WTC11 (cell line): ENCODE measurements around the gene REEP3. TPM values are rescaled to one million over a fixed set of nuclear protein-coding genes. Genes with fewer than 3 reads are reported as not detected.

Experiments
- ATAC-seq: fragments of 200-7000 bp; cut with Tn5 transposase; 2 replicates; pipeline ENCODE4 v1.10.0; 2021; ENCODE audit warnings: mild to moderate bottlenecking, moderate library complexity
- CTCF ChIA-PET: fragments of 300-600 bp; sonication (Branson Sonifier 250); formaldehyde crosslinking; loops from one replicate; lab custom pipeline; 2021; ENCODE audit warnings: antibody characterized with exemption; lab: Charles Lee
- POLR2A ChIA-PET: fragments of 350-600 bp; sonication (Branson Sonifier 250); formaldehyde crosslinking; loops from one replicate; lab custom pipeline; 2021; ENCODE audit warnings: antibody characterized with exemption; lab: Charles Lee
- DNase-seq: peaks from one replicate; pipeline ENCODE4 v3.0.0; 2021; ENCODE audit warnings: low spot score
- H3K27ac Mint-ChIP-seq: 2 replicates; pipeline ENCODE4 v1.8.0; 2021; ENCODE audit warnings: mixed read lengths
- H3K27me3 Mint-ChIP-seq: 2 replicates; pipeline ENCODE4 v1.8.0; 2021; ENCODE audit warnings: low read depth, mild to moderate bottlenecking, moderate library complexity, mixed read lengths
- H3K36me3 Mint-ChIP-seq: 2 replicates; pipeline ENCODE4 v1.8.0; 2021; ENCODE audit warnings: mixed read lengths
- H3K4me1 Mint-ChIP-seq: 2 replicates; pipeline ENCODE4 v1.8.0; 2022; ENCODE audit warnings: mixed read lengths
- H3K4me3 Mint-ChIP-seq: 2 replicates; pipeline ENCODE4 v1.8.0; 2021; ENCODE audit warnings: mild to moderate bottlenecking, moderate library complexity, mixed read lengths
- H3K9me3 Mint-ChIP-seq: 2 replicates; pipeline ENCODE4 v1.8.0; 2021; ENCODE audit warnings: mixed read lengths
- CBFB ChIP-seq: sonication (generic); formaldehyde crosslinking; IDR thresholded peaks from 2 replicates; pipeline ENCODE4 v1.8.1; 2022; ENCODE audit warnings: mild to moderate bottlenecking, low read depth, missing genetic modification reagents
- CREB1 ChIP-seq: sonication (generic); formaldehyde crosslinking; IDR thresholded peaks from 2 replicates; pipeline ENCODE4 v1.8.0; 2023; ENCODE audit warnings: mild to moderate bottlenecking, missing genetic modification reagents
- EMX1 ChIP-seq: fragments of 250-450 bp; sonication (Bioruptor Pico); IDR thresholded peaks from 2 replicates; pipeline ENCODE4 v1.8.0; 2021; ENCODE audit warnings: mild to moderate bottlenecking
- GABPB1 ChIP-seq: sonication (generic); formaldehyde crosslinking; IDR thresholded peaks from 2 replicates; pipeline ENCODE4 v1.8.1; 2023; ENCODE audit warnings: mild to moderate bottlenecking, missing genetic modification reagents
- GRHL2 ChIP-seq: fragments of 250-450 bp; sonication (Bioruptor Pico); IDR thresholded peaks from 2 replicates; pipeline ENCODE4 v1.8.0; 2022; ENCODE audit warnings: mild to moderate bottlenecking, moderate library complexity; ENCODE audit not compliant: insufficient replicate concordance, severe bottlenecking
- HMGA2 ChIP-seq: fragments of 250-450 bp; sonication (Bioruptor Pico); IDR thresholded peaks from 2 replicates; pipeline ENCODE4 v1.4.0; 2021; ENCODE audit warnings: mild to moderate bottlenecking, moderate library complexity
- KAT7 ChIP-seq: sonication (generic); formaldehyde crosslinking; IDR thresholded peaks from 2 replicates; pipeline ENCODE4 v1.8.1; 2023; ENCODE audit warnings: missing genetic modification reagents, mild to moderate bottlenecking, borderline replicate concordance
- MXD4 ChIP-seq: fragments of 250-450 bp; sonication (Bioruptor Pico); IDR thresholded peaks from 2 replicates; pipeline ENCODE4 v1.8.0; 2021; ENCODE audit warnings: mild to moderate bottlenecking, moderate library complexity, borderline replicate concordance
- NR2C2 ChIP-seq: sonication (generic); formaldehyde crosslinking; IDR thresholded peaks from 2 replicates; pipeline ENCODE4 v1.8.0; 2022; ENCODE audit warnings: mild to moderate bottlenecking, missing genetic modification reagents
- OVOL2 ChIP-seq: fragments of 250-450 bp; sonication (Bioruptor Pico); IDR thresholded peaks from 2 replicates; pipeline ENCODE4 v1.9.0; 2021; ENCODE audit warnings: mild to moderate bottlenecking, borderline replicate concordance
- SMAD4 ChIP-seq: sonication (generic); formaldehyde crosslinking; IDR thresholded peaks from 2 replicates; pipeline ENCODE4 v1.8.0; 2022; ENCODE audit warnings: mild to moderate bottlenecking, missing genetic modification reagents
- SP1 ChIP-seq: sonication (generic); formaldehyde crosslinking; conservative IDR thresholded peaks from 2 replicates; pipeline ENCODE4 v1.8.1; 2022; ENCODE audit warnings: missing genetic modification reagents
- TEAD4 ChIP-seq: sonication (generic); formaldehyde crosslinking; IDR thresholded peaks from 2 replicates; pipeline ENCODE4 v1.8.0; 2022; ENCODE audit warnings: mild to moderate bottlenecking, missing genetic modification reagents
- ZBTB21 ChIP-seq: sonication (generic); formaldehyde crosslinking; IDR thresholded peaks from 2 replicates; pipeline ENCODE4 v1.8.1; 2023; ENCODE audit warnings: mild to moderate bottlenecking, missing genetic modification reagents, borderline replicate concordance
- ZNF121 ChIP-seq: sonication (generic); formaldehyde crosslinking; IDR thresholded peaks from 2 replicates; pipeline ENCODE4 v1.8.0; 2023; ENCODE audit warnings: missing genetic modification reagents
- ZNF396 ChIP-seq: fragments of 250-450 bp; sonication (Bioruptor Pico); IDR thresholded peaks from 2 replicates; pipeline ENCODE4 v1.8.0; 2021; ENCODE audit warnings: mild to moderate bottlenecking, moderate library complexity, borderline replicate concordance
- total RNA-seq: library from RNA; stranded (reverse); gene quantifications from 3 replicates; pipeline ENCODE4 v1.2.3, GENCODE V29; 2021
- TF ChIP-seq, protein P1 (sequence below): sonication (generic); formaldehyde crosslinking; IDR thresholded peaks from 2 replicates; pipeline ENCODE4 v1.8.1; 2022; ENCODE audit warnings: mild to moderate bottlenecking, moderate library complexity, missing genetic modification reagents
- TF ChIP-seq, protein P2 (sequence below): sonication (generic); formaldehyde crosslinking; IDR thresholded peaks from 2 replicates; pipeline ENCODE4 v1.8.0; 2023; ENCODE audit warnings: mild to moderate bottlenecking, missing genetic modification reagents
- TF ChIP-seq, protein P3 (sequence below): sonication (generic); formaldehyde crosslinking; IDR thresholded peaks from 2 replicates; pipeline ENCODE4 v1.8.1; 2023; ENCODE audit warnings: mild to moderate bottlenecking, missing genetic modification reagents
- TF ChIP-seq, protein P4 (sequence below): fragments of 250-450 bp; sonication (Bioruptor Pico); IDR thresholded peaks from 2 replicates; pipeline ENCODE4 v1.9.0; 2021; ENCODE audit warnings: mild to moderate bottlenecking
- TF ChIP-seq, protein P5 (sequence below): sonication (generic); formaldehyde crosslinking; IDR thresholded peaks from 2 replicates; pipeline ENCODE4 v1.8.1; 2023; ENCODE audit warnings: mild to moderate bottlenecking, missing genetic modification reagents, moderate library complexity
- TF ChIP-seq, protein P6 (sequence below): sonication (generic); formaldehyde crosslinking; IDR thresholded peaks from 2 replicates; pipeline ENCODE4 v1.8.1; 2023; ENCODE audit warnings: mild to moderate bottlenecking, moderate library complexity, missing genetic modification reagents
- TF ChIP-seq, protein P7 (sequence below): sonication (generic); formaldehyde crosslinking; conservative IDR thresholded peaks from 2 replicates; pipeline ENCODE4 v1.8.1; 2022; ENCODE audit warnings: mild to moderate bottlenecking, missing genetic modification reagents

REEP3 gene
- total RNA-seq, 1 experiment from 2014 or later = 18.5 TPM

DNA sequence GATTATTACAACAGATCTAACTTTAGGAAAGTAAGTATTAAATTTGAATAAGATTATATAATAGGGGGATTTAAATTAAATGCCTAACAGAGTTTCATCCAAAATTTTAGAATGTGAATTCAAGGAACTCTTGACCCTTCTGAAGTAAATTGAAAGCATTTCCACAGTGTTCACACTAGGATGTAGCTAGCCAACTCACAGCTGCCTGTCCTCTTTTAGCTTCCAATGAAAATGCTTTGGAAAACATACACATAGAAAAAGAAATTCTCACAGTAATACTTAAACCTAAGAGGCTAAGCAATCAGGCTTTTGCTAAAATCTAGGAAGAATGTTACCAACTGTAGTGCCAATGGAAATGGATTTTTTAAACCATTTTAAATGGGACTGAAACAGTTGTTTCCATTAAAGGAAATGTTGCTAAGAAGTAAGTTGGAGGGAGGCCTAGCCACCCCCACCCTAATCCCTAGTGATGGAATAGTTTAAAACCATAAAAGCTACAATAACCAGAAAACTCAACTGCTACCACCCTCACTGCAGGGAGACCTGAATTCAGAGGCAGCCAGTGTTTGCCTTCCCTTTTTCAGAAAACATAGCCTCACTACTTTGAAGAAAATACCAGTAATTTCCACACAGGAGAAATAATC lies 58.3 kb downstream of the REEP3 start (continued):
- TF ChIP-seq, protein P1, sequence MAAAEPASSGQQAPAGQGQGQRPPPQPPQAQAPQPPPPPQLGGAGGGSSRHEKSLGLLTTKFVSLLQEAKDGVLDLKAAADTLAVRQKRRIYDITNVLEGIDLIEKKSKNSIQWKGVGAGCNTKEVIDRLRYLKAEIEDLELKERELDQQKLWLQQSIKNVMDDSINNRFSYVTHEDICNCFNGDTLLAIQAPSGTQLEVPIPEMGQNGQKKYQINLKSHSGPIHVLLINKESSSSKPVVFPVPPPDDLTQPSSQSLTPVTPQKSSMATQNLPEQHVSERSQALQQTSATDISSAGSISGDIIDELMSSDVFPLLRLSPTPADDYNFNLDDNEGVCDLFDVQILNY (CRISPR knock-in tag) = no peak
- no peak for TF ChIP-seq OVOL2

DNA sequence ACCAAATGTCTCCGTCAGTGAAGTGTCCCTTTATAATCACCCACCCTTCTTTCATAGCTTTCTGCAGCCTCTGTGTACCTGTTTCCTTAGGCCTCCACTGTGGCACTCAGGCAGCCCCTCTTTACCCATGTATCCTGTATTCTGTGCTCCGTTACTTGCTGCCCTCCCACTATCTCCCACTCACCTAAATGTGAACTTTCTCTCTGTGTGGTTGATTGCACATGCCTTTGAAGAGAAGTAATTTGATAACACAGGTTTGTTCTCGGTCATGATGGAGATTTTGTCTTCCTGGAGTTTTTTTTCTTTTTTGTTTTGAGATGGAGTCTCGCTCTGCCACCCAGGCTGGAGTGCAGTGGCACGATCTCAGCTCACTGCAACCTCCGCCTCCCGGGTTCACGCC lies 61.5 kb downstream of the REEP3 start:
- DNase-seq (no peak), ATAC-seq (no peak)
- ChIA-PET CTCF (no interaction called here), POLR2A (no interaction called here)
- H3K4me3 Mint-ChIP-seq = no peak overlapping the region
- no peaks in the 10 kb centered on the region for H3K27me3 Mint-ChIP-seq
- peaks cover 13% of the 10 kb centered on the region for H3K4me1 Mint-ChIP-seq
- TF ChIP-seq, protein P2, sequence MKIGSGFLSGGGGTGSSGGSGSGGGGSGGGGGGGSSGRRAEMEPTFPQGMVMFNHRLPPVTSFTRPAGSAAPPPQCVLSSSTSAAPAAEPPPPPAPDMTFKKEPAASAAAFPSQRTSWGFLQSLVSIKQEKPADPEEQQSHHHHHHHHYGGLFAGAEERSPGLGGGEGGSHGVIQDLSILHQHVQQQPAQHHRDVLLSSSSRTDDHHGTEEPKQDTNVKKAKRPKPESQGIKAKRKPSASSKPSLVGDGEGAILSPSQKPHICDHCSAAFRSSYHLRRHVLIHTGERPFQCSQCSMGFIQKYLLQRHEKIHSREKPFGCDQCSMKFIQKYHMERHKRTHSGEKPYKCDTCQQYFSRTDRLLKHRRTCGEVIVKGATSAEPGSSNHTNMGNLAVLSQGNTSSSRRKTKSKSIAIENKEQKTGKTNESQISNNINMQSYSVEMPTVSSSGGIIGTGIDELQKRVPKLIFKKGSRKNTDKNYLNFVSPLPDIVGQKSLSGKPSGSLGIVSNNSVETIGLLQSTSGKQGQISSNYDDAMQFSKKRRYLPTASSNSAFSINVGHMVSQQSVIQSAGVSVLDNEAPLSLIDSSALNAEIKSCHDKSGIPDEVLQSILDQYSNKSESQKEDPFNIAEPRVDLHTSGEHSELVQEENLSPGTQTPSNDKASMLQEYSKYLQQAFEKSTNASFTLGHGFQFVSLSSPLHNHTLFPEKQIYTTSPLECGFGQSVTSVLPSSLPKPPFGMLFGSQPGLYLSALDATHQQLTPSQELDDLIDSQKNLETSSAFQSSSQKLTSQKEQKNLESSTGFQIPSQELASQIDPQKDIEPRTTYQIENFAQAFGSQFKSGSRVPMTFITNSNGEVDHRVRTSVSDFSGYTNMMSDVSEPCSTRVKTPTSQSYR (CRISPR knock-in tag) = no peak
- TF ChIP-seq CBFB (CRISPR knock-in tag) (no peak), ZNF121 (CRISPR knock-in tag) (no peak), EMX1 (CRISPR knock-in tag) (no peak), GRHL2 (CRISPR knock-in tag) (no peak), KAT7 (CRISPR knock-in tag) (no peak), CREB1 (no peak), SP1 (CRISPR knock-in tag) (no peak), TEAD4 (no peak)
- TF ChIP-seq, protein P3, sequence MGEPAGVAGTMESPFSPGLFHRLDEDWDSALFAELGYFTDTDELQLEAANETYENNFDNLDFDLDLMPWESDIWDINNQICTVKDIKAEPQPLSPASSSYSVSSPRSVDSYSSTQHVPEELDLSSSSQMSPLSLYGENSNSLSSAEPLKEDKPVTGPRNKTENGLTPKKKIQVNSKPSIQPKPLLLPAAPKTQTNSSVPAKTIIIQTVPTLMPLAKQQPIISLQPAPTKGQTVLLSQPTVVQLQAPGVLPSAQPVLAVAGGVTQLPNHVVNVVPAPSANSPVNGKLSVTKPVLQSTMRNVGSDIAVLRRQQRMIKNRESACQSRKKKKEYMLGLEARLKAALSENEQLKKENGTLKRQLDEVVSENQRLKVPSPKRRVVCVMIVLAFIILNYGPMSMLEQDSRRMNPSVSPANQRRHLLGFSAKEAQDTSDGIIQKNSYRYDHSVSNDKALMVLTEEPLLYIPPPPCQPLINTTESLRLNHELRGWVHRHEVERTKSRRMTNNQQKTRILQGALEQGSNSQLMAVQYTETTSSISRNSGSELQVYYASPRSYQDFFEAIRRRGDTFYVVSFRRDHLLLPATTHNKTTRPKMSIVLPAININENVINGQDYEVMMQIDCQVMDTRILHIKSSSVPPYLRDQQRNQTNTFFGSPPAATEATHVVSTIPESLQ (CRISPR knock-in tag) = no peak
- TF ChIP-seq, protein P4, sequence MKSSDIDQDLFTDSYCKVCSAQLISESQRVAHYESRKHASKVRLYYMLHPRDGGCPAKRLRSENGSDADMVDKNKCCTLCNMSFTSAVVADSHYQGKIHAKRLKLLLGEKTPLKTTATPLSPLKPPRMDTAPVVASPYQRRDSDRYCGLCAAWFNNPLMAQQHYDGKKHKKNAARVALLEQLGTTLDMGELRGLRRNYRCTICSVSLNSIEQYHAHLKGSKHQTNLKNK (CRISPR knock-in tag) = no peak
- H3K9me3 Mint-ChIP-seq = no peaks in the 10 kb centered on the region
- peaks cover 2% of the 10 kb centered on the region; the same call in 1 of the 2 replicates for H3K36me3 Mint-ChIP-seq
- peak overlapping the region; percentile 79 for H3K27ac Mint-ChIP-seq

DNA sequence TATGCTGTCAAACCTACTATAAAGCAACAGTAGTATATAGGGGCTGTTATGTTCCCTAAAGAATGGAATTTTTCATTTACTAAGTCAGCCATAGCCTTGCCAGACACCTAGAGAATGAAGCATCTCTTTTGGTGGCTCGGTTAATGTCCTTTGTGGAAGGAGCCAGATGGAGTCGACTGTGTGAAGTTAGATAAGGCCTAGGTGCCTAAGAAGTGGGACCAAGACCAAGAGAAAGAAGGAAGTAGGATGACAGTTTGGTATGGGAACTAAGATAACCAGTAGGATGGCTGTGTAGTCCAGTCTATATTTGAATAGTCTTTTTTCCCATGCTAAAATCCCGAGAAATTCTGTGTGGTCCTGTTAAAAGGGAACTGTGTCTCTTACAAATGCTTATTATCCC lies 62.2 kb downstream of the REEP3 start:
- Mint-ChIP-seq H3K27me3 (no peaks in the 10 kb centered on the region), H3K27ac (no peak overlapping the region), H3K9me3 (no peaks in the 10 kb centered on the region), H3K4me1 (peaks cover 13% of the 10 kb centered on the region), H3K4me3 (no peak overlapping the region), H3K36me3 (no peaks in the 10 kb centered on the region)
- ChIA-PET POLR2A (no interaction called here), CTCF (no interaction called here)
- no peak for DNase-seq
- TF ChIP-seq GABPB1 (no peak), SMAD4 (CRISPR knock-in tag) (no peak), NR2C2 (CRISPR knock-in tag) (no peak), HMGA2 (no peak), ZBTB21 (CRISPR knock-in tag) (no peak), MXD4 (CRISPR knock-in tag) (no peak), ZNF396 (no peak)
- TF ChIP-seq, protein P5, sequence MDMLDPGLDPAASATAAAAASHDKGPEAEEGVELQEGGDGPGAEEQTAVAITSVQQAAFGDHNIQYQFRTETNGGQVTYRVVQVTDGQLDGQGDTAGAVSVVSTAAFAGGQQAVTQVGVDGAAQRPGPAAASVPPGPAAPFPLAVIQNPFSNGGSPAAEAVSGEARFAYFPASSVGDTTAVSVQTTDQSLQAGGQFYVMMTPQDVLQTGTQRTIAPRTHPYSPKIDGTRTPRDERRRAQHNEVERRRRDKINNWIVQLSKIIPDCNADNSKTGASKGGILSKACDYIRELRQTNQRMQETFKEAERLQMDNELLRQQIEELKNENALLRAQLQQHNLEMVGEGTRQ = no peak
- TF ChIP-seq, protein P6, sequence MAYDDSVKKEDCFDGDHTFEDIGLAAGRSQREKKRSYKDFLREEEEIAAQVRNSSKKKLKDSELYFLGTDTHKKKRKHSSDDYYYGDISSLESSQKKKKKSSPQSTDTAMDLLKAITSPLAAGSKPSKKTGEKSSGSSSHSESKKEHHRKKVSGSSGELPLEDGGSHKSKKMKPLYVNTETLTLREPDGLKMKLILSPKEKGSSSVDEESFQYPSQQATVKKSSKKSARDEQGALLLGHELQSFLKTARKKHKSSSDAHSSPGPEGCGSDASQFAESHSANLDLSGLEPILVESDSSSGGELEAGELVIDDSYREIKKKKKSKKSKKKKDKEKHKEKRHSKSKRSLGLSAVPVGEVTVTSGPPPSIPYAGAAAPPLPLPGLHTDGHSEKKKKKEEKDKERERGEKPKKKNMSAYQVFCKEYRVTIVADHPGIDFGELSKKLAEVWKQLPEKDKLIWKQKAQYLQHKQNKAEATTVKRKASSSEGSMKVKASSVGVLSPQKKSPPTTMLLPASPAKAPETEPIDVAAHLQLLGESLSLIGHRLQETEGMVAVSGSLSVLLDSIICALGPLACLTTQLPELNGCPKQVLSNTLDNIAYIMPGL (CRISPR knock-in tag) = no peak
- TF ChIP-seq, protein P7, sequence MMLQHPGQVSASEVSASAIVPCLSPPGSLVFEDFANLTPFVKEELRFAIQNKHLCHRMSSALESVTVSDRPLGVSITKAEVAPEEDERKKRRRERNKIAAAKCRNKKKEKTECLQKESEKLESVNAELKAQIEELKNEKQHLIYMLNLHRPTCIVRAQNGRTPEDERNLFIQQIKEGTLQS (CRISPR knock-in tag) = no peak
- no peak for ATAC-seq
